ENCODE results near the gene ZBBX.
"Not testable (repeated sequence)": the region's sequence is repeated elsewhere in the genome, so short reads cannot be mapped to it uniquely, and the experiment has no call there.

ZBBX gene, protein sequence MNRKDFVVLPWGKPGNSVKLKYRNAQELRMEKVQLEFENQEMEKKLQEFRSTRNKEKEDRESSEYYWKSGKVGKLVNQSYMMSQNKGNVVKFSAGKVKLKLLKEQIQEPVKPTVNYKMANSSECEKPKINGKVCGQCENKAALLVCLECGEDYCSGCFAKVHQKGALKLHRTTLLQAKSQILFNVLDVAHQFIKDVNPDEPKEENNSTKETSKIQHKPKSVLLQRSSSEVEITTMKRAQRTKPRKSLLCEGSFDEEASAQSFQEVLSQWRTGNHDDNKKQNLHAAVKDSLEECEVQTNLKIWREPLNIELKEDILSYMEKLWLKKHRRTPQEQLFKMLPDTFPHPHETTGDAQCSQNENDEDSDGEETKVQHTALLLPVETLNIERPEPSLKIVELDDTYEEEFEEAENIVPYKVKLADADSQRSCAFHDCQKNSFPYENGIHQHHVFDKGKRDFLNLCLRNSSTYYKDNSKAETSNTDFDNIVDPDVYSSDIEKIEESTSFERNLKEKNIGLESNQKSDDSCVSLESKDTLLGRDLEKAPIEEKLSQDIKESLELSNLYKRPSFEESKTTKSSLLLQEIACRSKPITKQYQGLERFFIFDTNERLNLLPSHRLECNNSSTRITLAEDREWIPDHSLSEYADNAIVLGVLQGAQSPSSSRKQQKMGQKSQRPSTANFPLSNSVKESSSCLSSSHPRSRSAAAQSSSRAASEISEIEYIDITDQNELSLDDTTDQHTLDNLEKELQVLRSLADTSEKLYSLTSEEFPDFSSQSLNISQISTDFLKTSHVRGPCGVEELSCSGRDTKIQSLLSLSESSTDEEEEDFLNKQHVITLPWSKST

GRCh38 chr3:167380004-167380689 is at the start of gene ZBBX:
ZBBX (minus strand) TSS chr3:167380297; CDS start chr3:167372901, 7,396 bp downstream.
- TF ChIP-seq, protein P1, sequence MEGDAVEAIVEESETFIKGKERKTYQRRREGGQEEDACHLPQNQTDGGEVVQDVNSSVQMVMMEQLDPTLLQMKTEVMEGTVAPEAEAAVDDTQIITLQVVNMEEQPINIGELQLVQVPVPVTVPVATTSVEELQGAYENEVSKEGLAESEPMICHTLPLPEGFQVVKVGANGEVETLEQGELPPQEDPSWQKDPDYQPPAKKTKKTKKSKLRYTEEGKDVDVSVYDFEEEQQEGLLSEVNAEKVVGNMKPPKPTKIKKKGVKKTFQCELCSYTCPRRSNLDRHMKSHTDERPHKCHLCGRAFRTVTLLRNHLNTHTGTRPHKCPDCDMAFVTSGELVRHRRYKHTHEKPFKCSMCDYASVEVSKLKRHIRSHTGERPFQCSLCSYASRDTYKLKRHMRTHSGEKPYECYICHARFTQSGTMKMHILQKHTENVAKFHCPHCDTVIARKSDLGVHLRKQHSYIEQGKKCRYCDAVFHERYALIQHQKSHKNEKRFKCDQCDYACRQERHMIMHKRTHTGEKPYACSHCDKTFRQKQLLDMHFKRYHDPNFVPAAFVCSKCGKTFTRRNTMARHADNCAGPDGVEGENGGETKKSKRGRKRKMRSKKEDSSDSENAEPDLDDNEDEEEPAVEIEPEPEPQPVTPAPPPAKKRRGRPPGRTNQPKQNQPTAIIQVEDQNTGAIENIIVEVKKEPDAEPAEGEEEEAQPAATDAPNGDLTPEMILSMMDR (conservative IDR thresholded peaks at IDR 0.05), result peak; percentile 97
- no peak for TF ChIP-seq ZFX (IDR thresholded peaks at IDR 0.05)
- H3K27ac ChIP-seq, result no peak within 1 kb of the TSS

DNA sequence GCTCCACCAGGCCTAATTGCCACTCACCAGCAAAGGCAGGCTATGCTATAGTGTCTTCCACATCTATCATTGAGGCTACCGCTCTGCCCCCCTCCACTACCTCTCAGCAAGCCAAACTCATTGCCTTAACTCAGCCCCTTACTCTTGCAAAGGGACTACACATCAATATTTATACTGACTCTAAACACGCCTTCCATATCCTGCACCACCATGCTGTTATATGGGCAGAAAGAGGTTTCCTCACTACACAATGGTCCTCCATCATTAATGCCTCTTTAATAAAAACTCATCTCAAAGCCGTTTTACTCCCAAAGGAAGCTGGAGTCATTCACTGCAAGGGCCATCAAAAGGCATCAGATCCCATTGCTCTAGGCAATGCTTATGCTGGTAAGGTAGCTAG is 46.9 kb upstream of the ZBBX start:
- H3K27ac ChIP-seq, result not testable (repeated sequence)

GRCh38 chr3:167422396-167422795 is 42.3 kb upstream of the ZBBX start:
- H3K27ac ChIP-seq, result not testable (repeated sequence)

DNA sequence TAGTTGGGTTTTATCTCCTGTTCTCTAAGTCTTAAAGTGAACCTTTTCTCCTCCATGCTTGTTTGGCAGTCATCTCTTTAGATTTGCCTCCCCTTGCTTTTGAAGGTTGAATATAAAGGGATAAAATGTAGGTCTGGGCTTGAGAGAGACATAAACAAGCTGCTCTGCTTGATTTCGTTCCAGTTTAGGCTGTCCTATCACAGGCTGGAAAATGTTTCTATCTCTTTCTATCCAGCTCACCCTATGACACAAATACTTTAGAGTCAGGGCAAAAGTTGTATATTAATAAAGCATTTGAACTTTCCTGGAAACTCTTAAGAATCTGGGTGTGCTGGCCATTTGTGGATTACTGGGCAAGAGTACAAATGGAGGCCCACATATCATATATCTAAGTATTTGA is 29.5 kb upstream of the ZBBX start:
- TF ChIP-seq, protein P1 (conservative IDR thresholded peaks at IDR 0.05), result no peak
- TF ChIP-seq ZFX (IDR thresholded peaks at IDR 0.05), result no peak
- H3K27ac ChIP-seq, result no peak overlapping the region

DNA sequence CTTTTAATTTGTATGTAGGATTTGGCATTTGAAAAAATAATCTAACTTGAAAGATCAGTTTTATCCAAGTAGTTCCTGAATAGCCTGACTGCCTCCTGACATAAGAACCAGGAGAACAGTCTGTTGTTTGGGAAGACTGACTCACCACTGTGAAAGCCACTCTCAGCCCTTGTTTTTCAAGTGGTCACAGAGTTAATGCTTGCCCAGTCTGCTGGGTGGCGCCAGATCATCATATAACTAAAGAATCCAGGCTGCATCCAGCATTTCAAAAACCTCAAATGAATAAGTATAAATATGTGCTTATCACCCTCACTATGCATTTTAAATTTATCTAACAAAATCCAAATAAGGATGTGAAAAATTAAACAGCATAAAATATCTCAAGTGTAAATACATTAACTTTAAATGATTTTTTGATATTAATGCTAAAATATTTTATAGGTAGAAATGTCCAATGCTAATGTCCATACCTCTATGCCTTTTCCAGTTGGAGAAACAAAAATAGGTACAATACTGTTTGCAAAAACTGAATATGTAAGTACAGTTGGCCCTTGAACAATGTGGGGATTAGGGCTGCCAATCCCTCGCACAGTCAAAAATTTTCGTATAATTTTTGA is 26.9 kb upstream of the ZBBX start:
- no peak overlapping the region for H3K27ac ChIP-seq
- TF ChIP-seq ZFX (IDR thresholded peaks at IDR 0.05), result no peak
- TF ChIP-seq, protein P1 (conservative IDR thresholded peaks at IDR 0.05), result peak; percentile 86

DNA sequence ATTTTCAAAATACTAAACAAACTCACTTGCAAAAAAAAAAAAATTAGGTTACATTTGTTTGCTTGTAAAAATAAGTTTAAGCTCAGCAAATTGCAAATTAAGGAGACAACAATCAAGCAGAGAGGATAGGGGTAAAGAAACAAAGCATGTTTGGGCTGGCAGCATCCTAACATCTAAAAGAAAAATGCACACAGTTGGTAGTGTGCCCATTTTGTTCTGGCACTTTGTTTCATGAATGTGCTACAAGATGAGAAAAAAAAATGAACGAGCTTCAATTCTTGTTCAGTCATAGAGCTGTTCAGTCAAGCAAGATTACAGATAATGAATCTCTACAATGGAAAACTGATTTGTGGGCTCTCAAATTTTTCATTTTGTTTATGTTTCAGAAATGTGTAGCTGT is 17.7 kb upstream of the ZBBX start:
- H3K27ac ChIP-seq, result no peak overlapping the region
- no peak for TF ChIP-seq ZFX (IDR thresholded peaks at IDR 0.05)
- TF ChIP-seq, protein P1 (conservative IDR thresholded peaks at IDR 0.05), result no peak

DNA sequence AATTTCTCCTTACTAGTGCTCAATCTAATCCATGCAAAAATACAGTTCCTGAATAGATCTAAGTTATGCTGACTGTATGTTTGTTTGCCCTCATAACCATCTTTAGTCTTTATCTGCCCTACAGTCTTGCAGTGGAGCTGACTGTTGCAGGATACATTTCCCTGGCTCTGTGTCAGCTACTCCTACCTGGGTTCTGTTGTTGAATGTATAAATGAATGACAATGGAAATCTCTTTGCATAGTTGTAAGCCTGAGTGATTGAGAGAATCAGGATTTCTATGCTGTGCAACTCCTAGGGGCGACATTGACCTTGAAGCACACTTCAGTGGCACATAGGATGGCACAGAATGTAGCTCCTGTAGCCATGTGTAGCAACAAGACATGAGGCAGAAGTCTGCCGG is 16.0 kb upstream of the ZBBX start:
- TF ChIP-seq, protein P1 (conservative IDR thresholded peaks at IDR 0.05), result no peak
- no peak for TF ChIP-seq ZFX (IDR thresholded peaks at IDR 0.05)
- H3K27ac ChIP-seq, result no peak overlapping the region

- H3K27ac ChIP-seq, result no peak overlapping the region
- no peak for TF ChIP-seq ZFX (IDR thresholded peaks at IDR 0.05)
- TF ChIP-seq, protein P1 (conservative IDR thresholded peaks at IDR 0.05), result peak; percentile 41
These were observed 13.9 kb upstream of the ZBBX start for GRCh38 chr3:167394003-167394402.
